Activated naive CD4-positive, alpha-beta T cell treated with anti-CD3 and anti-CD28 coated beads for 36 hours (primary cell): ENCODE data around the gene IL1A. TPM values are rescaled to one million over a fixed set of nuclear protein-coding genes. Genes with fewer than 3 reads are reported as not detected.

Source experiments
- CTCF ChIA-PET: fragments of 350-600 bp; sonication (Branson Sonifier 250); formaldehyde crosslinking; loops from one replicate; lab custom pipeline; 2021; ENCODE audit warnings: antibody characterized with exemption; lab: Charles Lee
- DNase-seq: peaks from one replicate; pipeline ENCODE4 v3.0.0-alpha.2; 2020
- H3K27ac Mint-ChIP-seq: one replicate; pipeline ENCODE4 v1.8.0; 2021; ENCODE audit warnings: mild to moderate bottlenecking, mixed read lengths
- H3K27me3 Mint-ChIP-seq: one replicate; pipeline ENCODE4 v1.8.0; 2021; ENCODE audit warnings: low read depth, mixed read lengths
- H3K36me3 Mint-ChIP-seq: one replicate; pipeline ENCODE4 v1.8.0; 2021; ENCODE audit warnings: low read depth, mixed read lengths
- H3K4me1 Mint-ChIP-seq: one replicate; pipeline ENCODE4 v1.8.0; 2021; ENCODE audit warnings: low read depth, mixed read lengths
- H3K4me3 Mint-ChIP-seq: one replicate; pipeline ENCODE4 v1.8.0; 2021; ENCODE audit warnings: mild to moderate bottlenecking, moderate library complexity, mixed read lengths
- H3K9me3 Mint-ChIP-seq: one replicate; pipeline ENCODE4 v1.8.0; 2021; ENCODE audit warnings: mixed read lengths
- intact Hi-C: fragments of 100-400 bp; cut with micrococcal nuclease; formaldehyde crosslinking; loops from one replicate; pipeline ENCODE4 v1.15.1; 2023
- total RNA-seq, 2 experiments: library from RNA; stranded (reverse); gene quantifications; one replicate each; pipeline ENCODE4 v1.2.3, GENCODE V29; 2021

The IL1A gene
- total RNA-seq, 2 experiments from 2014 or later = 0.17 to 0.29 TPM

DNA sequence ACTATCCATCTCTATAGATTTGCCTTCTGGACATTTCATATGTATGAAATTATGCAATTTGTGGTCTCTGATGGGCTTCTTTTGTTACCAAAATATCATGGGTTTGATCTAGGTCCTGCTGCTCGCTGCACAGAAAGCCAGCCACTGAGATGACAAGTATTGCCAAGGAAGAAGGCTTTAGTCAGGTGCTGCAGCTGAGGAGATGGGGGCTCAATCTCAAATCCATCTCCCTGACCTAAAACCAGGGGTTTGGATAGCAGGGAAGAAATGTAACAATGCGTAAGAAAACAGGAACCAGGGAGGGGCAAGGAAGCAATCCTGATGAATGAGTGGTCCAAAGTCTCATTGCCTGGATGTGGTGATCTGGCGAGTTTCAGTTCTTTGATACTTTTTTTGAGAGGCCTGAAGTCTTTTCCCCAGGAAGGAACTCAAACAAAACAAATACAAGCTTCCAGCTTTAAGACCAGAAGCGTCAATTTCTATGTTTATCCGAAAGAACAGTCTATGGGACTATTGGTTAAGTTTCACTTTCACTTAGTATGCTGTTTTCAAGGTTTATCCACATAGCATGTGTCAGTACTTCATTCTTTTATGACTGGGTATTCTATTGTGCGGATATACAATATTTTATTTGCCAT is 16.5 kb downstream of the IL1A start:
- Mint-ChIP-seq H3K9me3 (no peaks in the 10 kb centered on the region), H3K4me3 (no peak overlapping the region), H3K36me3 (peaks cover 13% of the 10 kb centered on the region), H3K4me1 (peaks cover 18% of the 10 kb centered on the region), H3K27ac (peak overlapping the region; percentile 15), H3K27me3 (no peaks in the 10 kb centered on the region)
- CTCF ChIA-PET = interaction anchor here (0.6 to 1.5 kb wide), 2 partner anchors 17 to 113 kb away, joined by 3 to 4 read pairs; no protein-coding TSS in a partner anchor
- intact Hi-C loops = no loop called here
- no peak for DNase-seq

DNA sequence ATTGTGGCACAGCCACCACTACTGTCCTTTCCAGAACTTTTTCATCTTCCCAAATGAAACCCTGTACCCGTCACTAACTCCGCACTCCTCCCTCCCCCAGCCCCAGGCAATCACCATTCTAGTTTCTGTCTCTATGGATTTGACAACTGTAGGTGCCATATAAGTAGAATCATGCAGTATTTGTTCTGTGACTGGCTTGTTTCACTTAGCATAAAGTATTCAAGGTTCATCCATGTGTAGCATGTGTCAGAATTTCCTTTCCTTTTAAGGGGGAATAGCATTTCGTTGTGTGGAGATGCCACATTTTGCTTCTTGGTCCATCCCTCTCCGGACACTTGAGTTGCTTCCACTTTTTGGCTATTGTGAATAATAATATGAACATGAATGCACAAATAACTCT is 19.0 kb downstream of the IL1A start:
- H3K9me3 Mint-ChIP-seq = no peaks in the 10 kb centered on the region
- H3K36me3 Mint-ChIP-seq = peaks cover 28% of the 10 kb centered on the region
- peak overlapping the region; percentile 44 for H3K27ac Mint-ChIP-seq
- DNase-seq = peak; percentile 19
- peaks cover 18% of the 10 kb centered on the region for H3K4me1 Mint-ChIP-seq
- intact Hi-C loops = no loop called here
- CTCF ChIA-PET = interaction anchor here (0.8 kb wide), 1 partner anchor 15 kb away, joined by 7 read pairs; no protein-coding TSS in a partner anchor
- H3K4me3 Mint-ChIP-seq = peak overlapping the region; percentile 98
- H3K27me3 Mint-ChIP-seq = no peaks in the 10 kb centered on the region

DNA sequence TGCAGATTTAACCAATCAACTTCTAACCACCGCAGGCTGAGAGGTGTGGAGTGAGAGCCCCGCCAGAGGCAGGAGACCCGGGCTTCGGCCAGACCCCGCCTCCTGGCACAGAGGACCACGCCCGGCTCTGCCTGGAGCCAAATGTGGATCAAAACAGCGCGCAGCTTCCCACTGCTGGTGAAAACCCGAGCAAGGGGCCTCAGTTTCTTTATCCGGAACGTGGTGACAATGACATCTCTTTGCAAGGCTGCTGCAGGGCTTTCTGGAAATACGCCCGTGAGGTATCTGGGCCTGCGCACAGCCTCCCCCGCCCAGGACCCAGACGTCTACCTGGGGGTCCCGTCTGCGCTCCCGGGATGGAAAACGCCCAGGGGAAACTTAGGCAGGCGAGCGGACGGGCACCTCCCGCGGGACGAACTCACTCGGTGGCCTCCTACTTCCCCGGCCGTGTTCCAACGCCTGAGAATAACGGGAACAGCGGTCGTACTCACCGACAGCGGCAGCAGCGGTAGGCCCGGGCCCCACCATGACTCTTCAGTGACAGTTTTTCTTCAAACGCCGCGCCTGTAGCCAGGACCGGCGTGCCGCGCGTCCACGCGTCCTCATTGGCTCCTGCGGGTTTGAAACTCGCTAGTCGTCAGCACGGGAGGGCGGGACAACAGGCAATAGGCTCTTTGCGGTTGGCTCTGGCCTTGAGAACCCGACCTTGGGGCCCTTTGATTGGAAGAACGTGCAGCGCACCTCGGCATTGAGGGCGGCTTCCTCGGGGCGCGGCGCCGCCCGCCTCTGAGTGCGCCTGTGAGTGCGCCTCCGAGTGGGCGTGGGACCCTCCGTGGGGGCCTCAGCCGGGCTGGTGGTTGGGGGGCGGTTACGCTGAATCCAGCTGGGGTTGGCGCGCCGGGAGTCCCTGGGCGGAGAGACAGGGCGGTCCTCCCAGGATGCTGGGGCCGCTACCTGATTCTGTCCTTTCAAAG is 19.9 kb downstream of the IL1A start, which contains the start of gene CKAP2L:
TSS of gene CKAP2L (minus strand) at position 539 of the 974 bp plus-strand sequence. CDS start at position 528, 11 bp downstream.
- Mint-ChIP-seq H3K27ac (peak within 1 kb of the TSS; percentile 93), H3K4me3 (peak within 1 kb of the TSS; percentile 98), H3K36me3 (peaks cover 30% of the 10 kb centered on the region), H3K9me3 (no peaks in the 10 kb centered on the region), H3K27me3 (no peaks in the 10 kb centered on the region), H3K4me1 (peaks cover 18% of the 10 kb centered on the region)
- intact Hi-C loops = loop anchor here (1.0 to 5.0 kb wide), 3 partner anchors 48 to 408 kb away; partner anchors contain the start of gene PSD4
- DNase-seq = peak; percentile 99
- CTCF ChIA-PET = interaction anchor here (2.3 kb wide), 1 partner anchor 177 kb away, joined by 12 read pairs; no protein-coding TSS in a partner anchor

DNA sequence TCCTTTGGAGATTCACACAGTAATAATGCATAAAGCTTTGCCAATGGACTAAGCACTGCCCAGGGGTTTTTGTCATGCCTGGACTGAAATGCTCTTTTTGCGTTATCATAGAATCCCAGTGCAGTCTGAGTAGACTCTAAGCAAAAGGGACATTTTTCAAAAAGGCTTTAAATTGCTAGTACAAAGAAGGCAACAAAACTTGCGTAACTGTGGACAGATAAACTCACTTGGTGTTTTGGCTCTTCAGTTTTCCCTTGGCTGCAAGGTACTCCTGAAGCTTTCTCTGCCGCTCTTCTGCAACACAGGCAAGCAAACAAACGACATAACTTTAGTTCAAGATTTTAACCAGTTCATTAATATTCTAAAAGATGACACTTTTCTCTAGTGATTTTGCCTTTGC is 22.0 kb downstream of the IL1A start:
- Mint-ChIP-seq H3K4me1 (peaks cover 9% of the 10 kb centered on the region), H3K27me3 (no peaks in the 10 kb centered on the region), H3K36me3 (peaks cover 38% of the 10 kb centered on the region), H3K27ac (no peak overlapping the region), H3K9me3 (no peaks in the 10 kb centered on the region), H3K4me3 (peak overlapping the region; percentile 98)
- intact Hi-C loops = loop anchor here (5.0 kb wide), 2 partner anchors 50 to 410 kb away; partner anchors contain the start of gene PSD4
- DNase-seq = no peak
- CTCF ChIA-PET = interaction anchor here (0.6 to 2.3 kb wide), 6 partner anchors 28 to 1934 kb away, joined by 3 to 12 read pairs (median 3); no protein-coding TSS in a partner anchor

DNA sequence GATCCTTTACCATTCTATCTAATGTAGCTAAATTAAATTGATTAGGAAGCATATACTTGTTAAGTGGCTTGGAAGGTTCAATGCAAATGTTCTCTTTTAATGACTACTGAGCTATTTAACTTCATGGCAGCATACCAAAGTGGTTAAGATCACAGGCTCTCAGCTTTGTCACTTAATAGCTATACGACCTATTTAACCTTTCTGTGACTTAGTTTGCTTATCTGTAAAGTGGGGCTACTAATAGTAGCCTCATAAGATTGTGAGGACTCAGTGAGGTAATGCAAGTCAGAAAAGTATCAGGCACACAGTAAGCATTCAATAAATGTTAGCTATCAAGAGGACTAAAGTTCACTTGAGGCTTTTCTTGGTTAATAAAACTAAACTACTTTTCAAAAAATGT is 24.1 kb downstream of the IL1A start:
- Mint-ChIP-seq H3K27me3 (no peaks in the 10 kb centered on the region), H3K4me3 (no peak overlapping the region), H3K27ac (no peak overlapping the region), H3K4me1 (peaks cover 6% of the 10 kb centered on the region), H3K36me3 (peaks cover 52% of the 10 kb centered on the region), H3K9me3 (no peaks in the 10 kb centered on the region)
- DNase-seq = no peak
- intact Hi-C loops = loop anchor here (5.0 kb wide), 2 partner anchors 52 to 412 kb away; partner anchors contain the start of gene PSD4
- CTCF ChIA-PET = interaction anchor here (0.7 to 1.4 kb wide), 2 partner anchors 125 to 815 kb away, joined by 4 to 6 read pairs; no protein-coding TSS in a partner anchor

DNA sequence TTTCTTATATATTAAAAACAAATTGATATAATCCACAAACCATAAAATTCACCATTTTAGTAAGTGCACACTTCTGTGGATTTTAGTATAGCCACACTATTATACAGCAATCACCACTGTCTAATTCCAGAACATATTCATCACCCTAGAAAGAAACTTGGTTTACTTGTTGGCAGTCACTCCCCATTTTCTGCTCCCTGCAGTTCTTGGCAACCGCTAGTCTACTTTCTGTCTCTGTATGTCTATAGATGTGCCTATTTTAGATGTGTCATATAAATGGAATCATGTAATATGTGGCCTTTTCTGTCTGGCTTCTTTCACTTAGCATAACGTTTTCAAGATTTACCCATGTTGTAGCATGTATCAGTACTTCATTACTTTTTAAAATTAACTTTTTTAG is 25.6 kb downstream of the IL1A start:
- H3K36me3 Mint-ChIP-seq = peaks cover 57% of the 10 kb centered on the region
- intact Hi-C loops = no loop called here
- H3K9me3 Mint-ChIP-seq = no peaks in the 10 kb centered on the region
- no peak overlapping the region for H3K4me3 Mint-ChIP-seq
- no peak for DNase-seq
- H3K27ac Mint-ChIP-seq = no peak overlapping the region
- peaks cover 5% of the 10 kb centered on the region for H3K4me1 Mint-ChIP-seq
- CTCF ChIA-PET = no interaction called here
- H3K27me3 Mint-ChIP-seq = no peaks in the 10 kb centered on the region

DNA sequence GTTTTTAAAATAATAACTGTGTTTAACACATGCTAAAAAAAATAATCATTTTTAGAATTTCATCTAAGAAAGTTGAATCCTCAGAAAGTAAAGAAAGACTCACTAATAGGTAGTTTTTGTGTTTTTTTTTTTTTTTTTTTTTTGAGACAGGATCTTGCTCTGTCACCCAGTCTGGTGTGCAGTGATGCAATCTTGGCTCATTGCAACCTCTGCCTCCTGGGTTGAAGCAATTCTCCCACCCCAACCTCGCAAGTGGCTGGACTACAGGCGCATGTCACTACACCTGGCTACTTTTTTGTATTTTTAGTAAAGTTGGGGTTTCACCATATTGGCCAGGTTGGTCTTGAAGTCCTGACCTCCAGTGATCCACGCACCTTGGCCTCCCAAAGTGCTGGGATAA is 27.0 kb downstream of the IL1A start:
- Mint-ChIP-seq H3K4me1 (no peaks in the 10 kb centered on the region), H3K9me3 (no peaks in the 10 kb centered on the region), H3K36me3 (peaks cover 50% of the 10 kb centered on the region), H3K27me3 (no peaks in the 10 kb centered on the region), H3K27ac (no peak overlapping the region), H3K4me3 (no peak overlapping the region)
- intact Hi-C loops = no loop called here
- CTCF ChIA-PET = interaction anchor here (0.7 kb wide), 1 partner anchor 128 kb away, joined by 3 read pairs; no protein-coding TSS in a partner anchor
- peak; percentile 16 for DNase-seq

DNA sequence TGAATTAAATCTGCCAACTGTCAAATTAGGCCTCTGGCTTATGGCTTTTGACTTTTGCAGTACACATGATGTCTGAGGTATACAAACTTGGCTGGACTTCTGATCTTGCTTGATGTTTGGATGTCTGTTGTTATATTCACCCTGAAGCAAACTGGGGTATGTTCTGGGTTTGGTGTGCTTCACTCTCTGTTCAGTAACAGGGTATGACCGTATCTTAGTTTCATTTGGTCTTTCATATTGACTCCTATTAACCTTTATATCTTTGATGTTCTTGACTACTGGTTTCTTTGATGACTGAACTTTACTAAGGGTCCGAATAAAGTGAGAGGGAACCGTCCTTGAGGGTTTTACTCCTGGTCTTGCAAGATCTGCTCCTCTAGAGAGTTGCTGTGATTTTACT is 28.1 kb downstream of the IL1A start:
- Mint-ChIP-seq H3K9me3 (no peaks in the 10 kb centered on the region), H3K4me3 (no peak overlapping the region), H3K36me3 (peaks cover 46% of the 10 kb centered on the region), H3K4me1 (no peaks in the 10 kb centered on the region), H3K27ac (no peak overlapping the region), H3K27me3 (no peaks in the 10 kb centered on the region)
- CTCF ChIA-PET = interaction anchor here (1.1 to 9.7 kb wide), 2 partner anchors 130 to 186 kb away, joined by 6 to 118 read pairs; no protein-coding TSS in a partner anchor
- DNase-seq = no peak
- intact Hi-C loops = no loop called here

DNA sequence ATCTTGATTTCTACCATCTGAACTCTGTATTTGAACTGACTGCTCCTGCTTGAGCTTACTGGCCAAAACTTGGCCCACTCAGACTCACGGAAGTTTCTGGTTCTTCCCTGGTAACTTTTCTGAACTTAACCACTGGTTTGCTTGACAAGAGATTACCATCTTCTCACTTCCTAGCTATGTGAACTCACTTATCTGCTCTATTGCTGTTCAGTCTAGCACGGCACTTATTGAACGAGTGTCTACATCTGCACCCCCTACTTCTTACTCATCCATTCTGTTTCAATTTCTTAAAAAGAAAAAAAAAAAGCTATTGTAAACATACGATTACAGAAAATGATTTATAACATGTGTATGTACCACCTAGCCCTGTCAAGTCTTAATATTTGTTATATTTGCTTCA is 28.8 kb downstream of the IL1A start:
- Mint-ChIP-seq H3K27me3 (no peaks in the 10 kb centered on the region), H3K4me3 (no peak overlapping the region), H3K27ac (no peak overlapping the region), H3K9me3 (no peaks in the 10 kb centered on the region), H3K4me1 (peaks cover under 1% of the 10 kb centered on the region), H3K36me3 (peaks cover 45% of the 10 kb centered on the region)
- CTCF ChIA-PET = interaction anchor here (0.6 to 9.7 kb wide), 4 partner anchors 47 to 186 kb away, joined by 3 to 118 read pairs (median 5); no protein-coding TSS in a partner anchor
- no peak for DNase-seq
- intact Hi-C loops = no loop called here

DNA sequence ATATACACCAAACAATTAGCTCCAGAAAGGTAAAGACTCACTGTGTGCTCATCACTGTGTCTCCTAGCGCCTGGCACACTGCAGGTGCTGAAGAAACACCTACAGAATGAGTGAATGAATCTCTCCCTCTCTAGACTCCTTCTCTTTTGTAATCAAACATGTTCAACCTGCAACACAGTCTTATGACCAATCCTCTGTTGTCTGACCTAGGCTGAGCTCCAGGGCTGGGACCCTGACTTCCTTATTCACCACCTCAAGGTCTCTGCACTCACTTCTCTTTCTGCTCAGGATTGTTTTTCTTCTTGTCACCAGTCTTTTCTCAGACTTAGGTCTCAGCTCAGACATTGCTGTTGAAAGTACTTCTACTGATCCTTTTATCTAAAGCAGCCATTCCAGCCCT is 29.7 kb downstream of the IL1A start:
- no peaks in the 10 kb centered on the region for H3K9me3 Mint-ChIP-seq
- no peak overlapping the region for H3K27ac Mint-ChIP-seq
- peaks cover 9% of the 10 kb centered on the region for H3K4me1 Mint-ChIP-seq
- intact Hi-C loops = no loop called here
- H3K4me3 Mint-ChIP-seq = no peak overlapping the region
- CTCF ChIA-PET = interaction anchor here (9.7 kb wide), 1 partner anchor 132 kb away, joined by 118 read pairs; no protein-coding TSS in a partner anchor
- H3K27me3 Mint-ChIP-seq = no peaks in the 10 kb centered on the region
- DNase-seq = no peak
- H3K36me3 Mint-ChIP-seq = peaks cover 48% of the 10 kb centered on the region

DNA sequence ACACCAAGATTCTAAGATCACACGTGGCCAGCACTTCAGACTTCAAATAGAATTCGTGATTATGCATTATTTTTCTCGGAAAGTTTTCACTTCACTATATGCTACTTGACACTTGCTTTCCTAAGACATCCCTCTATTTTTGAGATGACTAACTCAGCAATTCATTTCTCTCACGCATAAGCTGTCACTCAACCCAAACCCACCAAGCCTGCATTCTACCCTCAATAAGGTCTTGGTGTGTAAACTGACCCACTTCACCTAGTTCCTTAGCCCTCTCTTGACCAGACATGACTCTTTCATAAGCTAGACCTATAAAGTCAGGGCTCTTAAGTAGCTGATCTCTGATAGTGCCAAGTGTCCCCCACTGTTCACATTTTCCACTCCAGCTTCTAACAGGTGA is 31.6 kb downstream of the IL1A start:
- Mint-ChIP-seq H3K4me3 (no peak overlapping the region), H3K36me3 (peaks cover 41% of the 10 kb centered on the region), H3K27ac (no peak overlapping the region), H3K27me3 (no peaks in the 10 kb centered on the region), H3K9me3 (no peaks in the 10 kb centered on the region), H3K4me1 (peaks cover 10% of the 10 kb centered on the region)
- intact Hi-C loops = no loop called here
- DNase-seq = no peak
- CTCF ChIA-PET = interaction anchor here (0.6 to 9.7 kb wide), 5 partner anchors 10 to 189 kb away, joined by 3 to 118 read pairs (median 4); no protein-coding TSS in a partner anchor
